ENCODE measurements around the gene SLIT1. TPM values are rescaled to one million over a fixed set of nuclear protein-coding genes. Genes with fewer than 3 reads are reported as not detected.

SLIT1 gene
- total RNA-seq, 1 donor from 2014 or later: 0.26 TPM

Other genes starting within 250 kb of the SLIT1 start
- gene ARHGAP19, start 106.7 kb upstream of the SLIT1 start, total RNA-seq: 26.4 and 30.7 TPM in 2 replicates
- 2.0 and 2.5 TPM in 2 replicates for gene FRAT1, start 133.3 kb upstream of the SLIT1 start, total RNA-seq
- 8.7 and 9.8 TPM in 2 replicates for gene FRAT2, start 148.8 kb upstream of the SLIT1 start, total RNA-seq
- 99.4 and 106 TPM in 2 replicates for gene RRP12, start 215.4 kb upstream of the SLIT1 start, total RNA-seq
- 1,086 and 1,108 TPM in 2 replicates for gene PGAM1, start 240.2 kb upstream of the SLIT1 start, total RNA-seq

All from activated CD4-positive, alpha-beta T cell treated with anti-CD3 and anti-CD28 coated beads, Interleukin-2, amount 10 ng/mL, durations not matched to agents 24 days and 14 days (primary cell).